Erythroblast (primary cell): ENCODE measurements around the gene ATF7IP.
A peak's percentile ranks its signal among the peaks of the same experiment; 100 is the strongest.

Experiments used
- GATA1 ChIP-seq: IDR thresholded peaks from 2 replicates; pipeline ENCODE4 v1.6.1; 2011; ENCODE audit warnings: low read depth, mild to moderate bottlenecking, control low read depth, low read length, moderate library complexity
- POLR2A ChIP-seq: IDR thresholded peaks from 2 replicates; pipeline ENCODE4 v1.6.1; 2011; ENCODE audit warnings: mild to moderate bottlenecking, low read length

- TF ChIP-seq POLR2A (peak; percentile 82), GATA1 (no peak)
These were observed at the start of gene ATF7IP for GRCh38 chr12:14365294-14366208.
